Heart right ventricle (tissue), 16 donors: ENCODE measurements around the gene DGUOK. TPM values are rescaled to one million over a fixed set of nuclear protein-coding genes. Genes with fewer than 3 reads are reported as not detected.

Experiments used
- ATAC-seq, 8 donors: fragments of 200-7000 bp; cut with Tn5 transposase; one replicate each; pipeline ENCODE4 v1.9.1; 2020; ENCODE audit warnings: mild to moderate bottlenecking in 8 of 8, moderate library complexity in 8 of 8, moderate number of reproducible peaks in 1 of 8
- DNase-seq, 2 donors: peaks; one replicate each; pipeline ENCODE4 v3.0.0-alpha.2; 2020
- H3K27ac ChIP-seq, 10 donors: fragments of 200-600 bp; sonication (generic) in 2 of 10; one replicate each; pipeline versions ENCODE4 v1.5.0 to v1.8.0; 2020 to 2022; ENCODE audit warnings: mild to moderate bottlenecking in 3 of 10
- H3K27me3 ChIP-seq, 7 donors: fragments of 200-600 bp; one replicate each; pipeline ENCODE4 v1.8.0; 2021 to 2022; ENCODE audit warnings: mild to moderate bottlenecking in 2 of 7
- H3K36me3 ChIP-seq, 9 donors: fragments of 200-600 bp; sonication (generic) in 1 of 9; one replicate each; pipeline versions ENCODE4 v1.5.0 to v1.8.0; 2020 to 2022; ENCODE audit warnings: mild to moderate bottlenecking in 2 of 9
- H3K4me1 ChIP-seq, 9 donors: fragments of 200-600 bp; sonication (generic) in 1 of 9; one replicate each; pipeline versions ENCODE4 v1.5.0 to v1.8.0; 2020 to 2022; ENCODE audit warnings: mild to moderate bottlenecking in 4 of 9
- H3K4me3 ChIP-seq, 10 donors: fragments of 200-600 bp; sonication (generic) in 2 of 10; one replicate each; pipeline versions ENCODE4 v1.5.0 to v1.8.0; 2020 to 2022; ENCODE audit warnings: mild to moderate bottlenecking in 7 of 10, moderate library complexity in 2 of 10
- H3K9me3 ChIP-seq, 11 donors: fragments of 200-600 bp in 10 of 11; sonication (generic) in 2 of 11; one replicate each; pipeline versions ENCODE4 v1.5.0 to v1.8.0; 2013 to 2022; ENCODE audit warnings: mild to moderate bottlenecking in 2 of 11, control low read depth in 1 of 11, moderate library complexity in 1 of 11
- WGBS, 2 donors: extraction: QIAGEN DNeasy Blood & Tissue Kit; methylation state at CpG; one replicate each; pipeline ENCODE4 v1.1.7; 2013; ENCODE audit warnings: inconsistent platforms in 1 of 2; 5-methylcytosine and 5-hydroxymethylcytosine counted together
- intact Hi-C, 10 donors: fragments of 100-400 bp; cut with DNase I; formaldehyde crosslinking; loops; one replicate each; pipeline versions ENCODE4 v1.11.1 to v1.14.2; 2022
- polyA plus RNA-seq, 2 donors: library from polyadenylated mRNA; stranded (reverse); fragments of 200-250 nt; gene quantifications; one replicate each; pipeline ENCODE4 v1.2.3, GENCODE V29; 2013
- total RNA-seq, 10 donors: library from RNA; stranded (reverse); fragmentation: NEBNext Ultra II Directional in 3 of 10; extraction: Animal tissue kit (Norgen Biotek cat#: 25700) in 3 of 10; gene quantifications; one replicate each; pipeline versions ENCODE4 v1.2.1 to v1.2.4, GENCODE V29; 2021 to 2023
- TF ChIP-seq, protein P1 (sequence below), 9 donors: fragments of 200-600 bp; sonication (generic) in 2 of 9; IDR thresholded peaks; one replicate each; pipeline versions ENCODE4 v1.5.0 to v1.8.0; 2021 to 2022; ENCODE audit warnings: antibody characterized with exemption in 9 of 9, mild to moderate bottlenecking in 5 of 9, moderate library complexity in 1 of 9
- donor health status: Arrhythmogenic right ventricular cardiomyopathy.
- donor health status: ischemic (EF 13 %, LVEDD 7.1; RV severe dilation, severe dysfunction).
- donor health status: healthy with polysubstance abuse.
- donor health status: DM: no; HTN: yes; CAD: no.
- donor health status: DM: no; HTN: no; CAD: no.
- donor health status: ischemic (EF 25% LVEDD 6.9; RV normal size, moderate dysfunction).
- donor health status: ischemic (EF 25% LVEDD 5.7; RV mildly dilated, moderate dysfunction).
- donor health status: healthy.
- donor health status: DM: yes; HTN: yes; CAD: no.
- donor health status: Ischemic cardiomyopathy.
- donor health status: ischemic (EF 35%, LVEDD 5.7; RV mildly dilated, moderate dysfunction).
- donor health status: nonischemic (EF 11% LVEDD 7.7; RV severe dilation, severe dysfunction).
- donor health status: DM: yes; HTN: yes; CAD: no.
- donor health status: PGD.
- donor health status: ischemic (EF 29% LVEDD 5.4; RV normal size, mild dysfunction).
- donor health status: nonischemic (EF 23%, LVEDD 6.1; RV moderate dilation, normal function).

The DGUOK gene
- total and polyA plus RNA-seq, 12 donors: 18.7 to 56.2 (median 22.7) TPM

DNA sequence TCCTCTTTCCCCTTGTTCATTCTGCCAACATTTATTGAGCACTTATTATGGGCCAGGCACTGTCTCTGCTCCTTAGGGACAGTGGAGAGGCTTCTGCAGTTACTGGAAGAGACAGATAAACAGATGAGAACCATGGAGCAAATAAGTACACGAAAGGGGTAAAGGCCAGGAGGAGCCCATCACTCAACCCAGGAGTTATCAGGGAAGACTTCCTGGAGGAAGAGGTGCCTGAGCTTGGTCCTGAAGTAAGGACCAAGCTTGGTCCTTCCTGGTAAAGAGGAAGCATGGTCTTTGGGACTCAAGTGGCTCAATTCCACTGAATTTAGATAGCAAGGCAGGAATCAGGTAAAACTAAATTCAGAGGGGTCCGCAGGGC, 32.2 kb upstream of the DGUOK start:
- TF ChIP-seq, protein P1, sequence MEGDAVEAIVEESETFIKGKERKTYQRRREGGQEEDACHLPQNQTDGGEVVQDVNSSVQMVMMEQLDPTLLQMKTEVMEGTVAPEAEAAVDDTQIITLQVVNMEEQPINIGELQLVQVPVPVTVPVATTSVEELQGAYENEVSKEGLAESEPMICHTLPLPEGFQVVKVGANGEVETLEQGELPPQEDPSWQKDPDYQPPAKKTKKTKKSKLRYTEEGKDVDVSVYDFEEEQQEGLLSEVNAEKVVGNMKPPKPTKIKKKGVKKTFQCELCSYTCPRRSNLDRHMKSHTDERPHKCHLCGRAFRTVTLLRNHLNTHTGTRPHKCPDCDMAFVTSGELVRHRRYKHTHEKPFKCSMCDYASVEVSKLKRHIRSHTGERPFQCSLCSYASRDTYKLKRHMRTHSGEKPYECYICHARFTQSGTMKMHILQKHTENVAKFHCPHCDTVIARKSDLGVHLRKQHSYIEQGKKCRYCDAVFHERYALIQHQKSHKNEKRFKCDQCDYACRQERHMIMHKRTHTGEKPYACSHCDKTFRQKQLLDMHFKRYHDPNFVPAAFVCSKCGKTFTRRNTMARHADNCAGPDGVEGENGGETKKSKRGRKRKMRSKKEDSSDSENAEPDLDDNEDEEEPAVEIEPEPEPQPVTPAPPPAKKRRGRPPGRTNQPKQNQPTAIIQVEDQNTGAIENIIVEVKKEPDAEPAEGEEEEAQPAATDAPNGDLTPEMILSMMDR (IDR thresholded peaks at IDR 0.05): no peak
- no peak for DNase-seq
- intact Hi-C loops: no loop called here
- Histone ChIP-seq H3K4me3 (no peak overlapping the region), H3K27ac (no peak overlapping the region), H3K36me3 (no peaks in the 10 kb centered on the region), H3K4me1 (peaks cover 0 to 13% (median 0%) of the 10 kb centered on the region in 9 donors), H3K9me3 (no peaks in the 10 kb centered on the region), H3K27me3 (no peaks in the 10 kb centered on the region)
- ATAC-seq: no peak
- 93 to 96% methylated on average over 2 of the region's 2 CpGs for WGBS, 2 donors

DNA sequence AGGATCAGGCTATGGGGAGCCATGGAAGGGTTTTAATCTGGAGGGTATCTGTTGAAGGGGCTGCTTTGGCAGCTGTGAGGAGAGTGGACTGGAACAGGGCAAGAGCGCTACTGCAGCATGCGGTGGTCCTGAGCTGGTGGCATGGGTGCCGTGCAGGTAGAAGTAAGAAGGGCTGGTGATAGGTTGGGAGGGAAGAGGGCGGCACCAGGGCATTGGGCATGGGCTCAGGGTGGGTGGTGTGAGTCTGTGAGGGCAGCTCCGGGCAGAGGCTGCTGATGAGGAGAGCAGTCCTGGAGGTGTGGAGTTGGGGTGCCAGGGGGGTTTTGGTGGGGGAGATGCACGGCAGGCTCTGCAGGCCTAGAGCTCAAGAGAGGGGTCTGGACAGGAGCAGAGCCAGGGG, 31.8 kb upstream of the DGUOK start:
- 77 to 82% methylated on average over 6 of the region's 6 CpGs for WGBS, 2 donors

DNA sequence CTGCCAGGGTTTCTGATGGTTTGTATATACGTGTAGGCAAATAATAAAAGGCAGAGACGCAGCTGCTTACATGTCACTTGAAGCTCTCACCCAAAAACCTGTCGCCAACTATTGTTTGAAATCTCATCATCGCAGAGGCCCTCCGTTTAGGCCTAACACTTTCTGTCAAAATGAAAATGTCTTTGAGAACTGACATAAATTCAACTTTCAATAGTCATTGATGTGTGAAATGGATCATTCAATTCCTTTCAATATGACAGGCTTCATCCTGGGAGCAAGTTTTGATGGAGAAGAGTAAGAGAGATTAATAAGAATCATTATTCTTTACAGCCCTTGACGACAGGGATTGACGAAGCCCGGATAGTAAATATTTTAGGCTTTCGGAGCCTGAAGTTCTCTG, 31.2 kb upstream of the DGUOK start:
- WGBS, 2 donors: 71 to 75% methylated on average over 9 of the region's 9 CpGs
- Histone ChIP-seq H3K4me1 (peaks cover 0 to 13% (median 0%) of the 10 kb centered on the region in 9 donors), H3K9me3 (no peaks in the 10 kb centered on the region), H3K4me3 (no peak overlapping the region), H3K27ac (no peak overlapping the region), H3K36me3 (no peaks in the 10 kb centered on the region), H3K27me3 (no peaks in the 10 kb centered on the region)
- ATAC-seq (no peak), DNase-seq (no peak)
- TF ChIP-seq, protein P1 (IDR thresholded peaks at IDR 0.05): no peak
- intact Hi-C loops: no loop called here

More for the DNA sequence above, 31.8 kb upstream of the DGUOK start:
- DNase-seq (no peak), ATAC-seq (no peak)
- Histone ChIP-seq H3K36me3 (no peaks in the 10 kb centered on the region), H3K9me3 (no peaks in the 10 kb centered on the region), H3K4me1 (peaks cover 0 to 13% (median 0%) of the 10 kb centered on the region in 9 donors), H3K4me3 (no peak overlapping the region), H3K27ac (no peak overlapping the region), H3K27me3 (no peaks in the 10 kb centered on the region)
- TF ChIP-seq, protein P1 (IDR thresholded peaks at IDR 0.05): no peak
- intact Hi-C loops: no loop called here

DNA sequence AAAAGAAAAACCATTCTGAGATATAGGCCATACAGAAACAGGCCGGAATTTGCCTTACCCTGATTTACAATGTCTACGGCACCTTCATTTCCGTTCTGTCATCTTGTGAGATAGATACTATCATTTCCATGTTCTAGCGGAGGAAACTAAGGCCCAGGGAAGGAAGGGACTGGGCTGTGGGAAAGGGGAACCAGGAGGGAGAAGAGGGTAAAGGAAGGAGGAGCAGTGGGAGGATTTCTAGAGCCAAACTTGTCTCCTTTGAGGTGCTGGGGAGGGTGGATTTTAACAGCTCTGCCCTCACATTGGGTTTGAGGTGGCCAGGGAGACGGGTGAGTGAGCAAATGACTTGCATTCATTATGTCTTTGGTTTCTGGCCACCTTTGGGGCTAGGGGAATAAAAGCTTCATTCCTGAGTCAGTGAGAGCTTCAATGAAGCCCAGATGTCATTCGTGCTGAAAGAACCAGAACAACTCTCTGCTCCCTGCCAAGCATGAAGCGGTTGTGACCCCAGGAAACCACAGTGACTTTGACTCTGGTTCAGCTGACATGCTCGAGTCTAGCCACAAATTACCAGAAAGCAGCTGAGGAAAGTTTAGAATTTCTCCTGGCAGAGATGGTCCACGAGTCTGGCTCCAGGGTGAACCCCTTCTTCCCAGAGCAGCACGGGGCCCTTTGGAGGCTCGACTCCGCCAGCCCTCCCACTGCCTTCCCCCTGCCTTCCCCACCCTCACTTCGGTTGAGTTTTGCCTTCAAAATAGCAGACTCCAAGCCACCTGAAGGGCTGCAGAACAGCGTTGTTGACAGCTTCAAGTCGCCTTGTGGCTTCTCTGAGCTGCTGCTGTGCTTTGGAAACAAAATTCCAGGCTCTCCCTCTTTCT, 30.1 kb upstream of the DGUOK start:
- Histone ChIP-seq H3K27ac (peak overlapping the region in 2 of 10 donors; percentile 15 to 20), H3K36me3 (no peaks in the 10 kb centered on the region), H3K4me1 (peaks cover 0 to 13% (median 0%) of the 10 kb centered on the region in 9 donors), H3K4me3 (no peak overlapping the region), H3K9me3 (no peaks in the 10 kb centered on the region), H3K27me3 (no peaks in the 10 kb centered on the region)
- peak in 1 of 2 donors; percentile 21 for DNase-seq
- intact Hi-C loops: no loop called here
- 63 to 65% methylated on average over 15 of the region's 15 CpGs for WGBS, 2 donors
- TF ChIP-seq, protein P1 (IDR thresholded peaks at IDR 0.05): no peak
- peak in 5 of 8 donors; percentile 42 to 70 (median 52) for ATAC-seq
